Calu3 (cell line): ENCODE measurements around the gene TTPAL. TPM values are rescaled to one million over a fixed set of nuclear protein-coding genes. Genes with fewer than 3 reads are reported as not detected.

ENCODE experiments used
- BruUV-seq: library from RNA; stranded (reverse); fragments of 400-500 nt; replicated peaks from 2 replicates; lab custom pipeline; 2021; lab: Mats Ljungman, UMichigan
- CTCF ChIA-PET: fragments of 300-600 bp; sonication (Branson Sonifier 250); formaldehyde crosslinking; loops from one replicate; lab custom pipeline; 2022; ENCODE audit warnings: antibody characterized with exemption; lab: Charles Lee
- DNase-seq: peaks from one replicate; pipeline ENCODE4 v3.0.0; 2022
- H3K27ac Mint-ChIP-seq: one replicate; pipeline ENCODE4 v1.8.0; 2022; ENCODE audit warnings: mixed read lengths; ENCODE audit not compliant: unreplicated experiment
- H3K27me3 Mint-ChIP-seq: one replicate; pipeline ENCODE4 v1.8.0; 2022; ENCODE audit warnings: mixed read lengths; ENCODE audit not compliant: unreplicated experiment
- H3K36me3 Mint-ChIP-seq: one replicate; pipeline ENCODE4 v1.8.0; 2022; ENCODE audit warnings: mild to moderate bottlenecking, moderate library complexity, mixed read lengths; ENCODE audit not compliant: insufficient read depth, unreplicated experiment
- H3K4me1 Mint-ChIP-seq: one replicate; pipeline ENCODE4 v1.8.0; 2022; ENCODE audit warnings: mild to moderate bottlenecking, low read depth, mixed read lengths; ENCODE audit not compliant: unreplicated experiment
- H3K4me3 Mint-ChIP-seq: one replicate; pipeline ENCODE4 v1.8.0; 2022; ENCODE audit warnings: mild to moderate bottlenecking, low read depth, moderate library complexity, mixed read lengths; ENCODE audit not compliant: unreplicated experiment
- H3K9me3 Mint-ChIP-seq: one replicate; pipeline ENCODE4 v1.8.0; 2022; ENCODE audit warnings: low read depth, mixed read lengths; ENCODE audit not compliant: unreplicated experiment
- CTCF ChIP-seq: fragments of 200-600 bp; IDR thresholded peaks from one replicate; pipeline ENCODE4 v1.8.0; 2022; ENCODE audit warnings: antibody characterized with exemption; ENCODE audit not compliant: unreplicated experiment
- intact Hi-C: fragments of 100-400 bp; cut with micrococcal nuclease; formaldehyde crosslinking; loops from one replicate; pipeline ENCODE4 v1.10.0; 2022; ENCODE audit not compliant: unreplicated experiment
- total RNA-seq: library from RNA; stranded (reverse); gene quantifications from 2 replicates; pipeline ENCODE4 v1.2.3, GENCODE V29; 2022

TTPAL gene
- total RNA-seq, 1 experiment from 2014 or later = 39.9 TPM

- H3K9me3 Mint-ChIP-seq = no peaks in the 10 kb centered on the region
- no peak for TF ChIP-seq CTCF
- intact Hi-C loops = no loop called here
- no peaks in the 10 kb centered on the region for H3K4me1 Mint-ChIP-seq
- CTCF ChIA-PET = interaction anchor here (0.8 kb wide), 1 partner anchor 10 kb away, joined by 3 read pairs; no protein-coding TSS in a partner anchor
- no peak for DNase-seq
- no peak overlapping the region for H3K27ac Mint-ChIP-seq
- BruUV-seq = no TSS peak
- no peaks in the 10 kb centered on the region for H3K27me3 Mint-ChIP-seq
- no peak overlapping the region for H3K4me3 Mint-ChIP-seq
- peaks cover 37% of the 10 kb centered on the region for H3K36me3 Mint-ChIP-seq
These were observed 34.1 kb downstream of the TTPAL start for GRCh38 chr20:44509762-44510161.

GRCh38 chr20:44513871-44514270 is 38.2 kb downstream of the TTPAL start:
- Mint-ChIP-seq H3K27ac (no peak overlapping the region), H3K27me3 (no peaks in the 10 kb centered on the region), H3K36me3 (peaks cover 26% of the 10 kb centered on the region), H3K9me3 (no peaks in the 10 kb centered on the region), H3K4me1 (peaks cover 8% of the 10 kb centered on the region), H3K4me3 (no peak overlapping the region)
- no peak for TF ChIP-seq CTCF
- BruUV-seq = no TSS peak
- CTCF ChIA-PET = no interaction called here
- intact Hi-C loops = no loop called here
- no peak for DNase-seq

GRCh38 chr20:44516491-44516890 is 40.8 kb downstream of the TTPAL start:
- intact Hi-C loops = no loop called here
- CTCF ChIA-PET = no interaction called here
- TF ChIP-seq CTCF = no peak
- Mint-ChIP-seq H3K4me3 (no peak overlapping the region), H3K36me3 (peaks cover 37% of the 10 kb centered on the region), H3K27me3 (no peaks in the 10 kb centered on the region), H3K27ac (no peak overlapping the region), H3K4me1 (peaks cover 17% of the 10 kb centered on the region), H3K9me3 (no peaks in the 10 kb centered on the region)
- BruUV-seq = no TSS peak
- DNase-seq = no peak

GRCh38 chr20:44517454-44517853 is 41.8 kb downstream of the TTPAL start:
- no peak for DNase-seq
- intact Hi-C loops = no loop called here
- CTCF ChIA-PET = interaction anchor here (0.7 kb wide), 2 partner anchors 50 to 1959 kb away, joined by 3 to 5 read pairs; no protein-coding TSS in a partner anchor

More at GRCh38 chr20:44517454-44517853, 41.8 kb downstream of the TTPAL start:
- no peak overlapping the region for H3K27ac Mint-ChIP-seq
- H3K9me3 Mint-ChIP-seq = no peaks in the 10 kb centered on the region
- peaks cover 23% of the 10 kb centered on the region for H3K4me1 Mint-ChIP-seq
- TF ChIP-seq CTCF = no peak
- H3K36me3 Mint-ChIP-seq = peaks cover 38% of the 10 kb centered on the region
- BruUV-seq = no TSS peak
- no peak overlapping the region for H3K4me3 Mint-ChIP-seq
- no peaks in the 10 kb centered on the region for H3K27me3 Mint-ChIP-seq
